Measurements from ENCODE around the gene SPACA7.

The SPACA7 gene

GRCh38 chr13:112376050-112376681 lies at the start of gene SPACA7:
Gene SPACA7, plus strand, starts transcription at chr13:112376355. Its CDS starts 31 bp downstream, at chr13:112376386.
- TF ChIP-seq CTCF (conservative IDR thresholded peaks at IDR 0.05; ENCODE audit: low read depth, low read length) = no peak
- no peak within 1 kb of the TSS for H3K4me3 ChIP-seq (ENCODE audit: low read length)

GRCh38 chr13:112326821-112327370 lies 49.3 kb upstream of the SPACA7 start:
- DNase-seq (ENCODE audit: low read depth) = no peak
- no peak overlapping the region for H3K4me3 ChIP-seq (ENCODE audit: low read length)
- TF ChIP-seq CTCF (conservative IDR thresholded peaks at IDR 0.05; ENCODE audit: low read depth, low read length) = no peak

More at GRCh38 chr13:112376050-112376681, at the start of gene SPACA7:
- DNase-seq (ENCODE audit: low read depth) = no peak

- DNase-seq (ENCODE audit: low read depth) = no peak
- no peak for TF ChIP-seq CTCF (conservative IDR thresholded peaks at IDR 0.05; ENCODE audit: low read depth, low read length)
- H3K4me3 ChIP-seq (ENCODE audit: low read length) = no peak overlapping the region
Observed at GRCh38 chr13:112328936-112329335, 47.2 kb upstream of the SPACA7 start.

GRCh38 chr13:112329376-112329775 lies 46.8 kb upstream of the SPACA7 start:
- no peak for TF ChIP-seq CTCF (conservative IDR thresholded peaks at IDR 0.05; ENCODE audit: low read depth, low read length)
- no peak overlapping the region for H3K4me3 ChIP-seq (ENCODE audit: low read length)
- DNase-seq (ENCODE audit: low read depth) = no peak

- no peak for DNase-seq (ENCODE audit: low read depth)
- TF ChIP-seq CTCF (conservative IDR thresholded peaks at IDR 0.05; ENCODE audit: low read depth, low read length) = no peak
- H3K4me3 ChIP-seq (ENCODE audit: low read length) = no peak overlapping the region
Observed at GRCh38 chr13:112330066-112330465, 46.1 kb upstream of the SPACA7 start.

- no peak for TF ChIP-seq CTCF (conservative IDR thresholded peaks at IDR 0.05; ENCODE audit: low read depth, low read length)
- DNase-seq (ENCODE audit: low read depth) = no peak
- H3K4me3 ChIP-seq (ENCODE audit: low read length) = no peak overlapping the region
Observed at GRCh38 chr13:112330479-112331381, 45.4 kb upstream of the SPACA7 start.

Data from retinal pigment epithelial cell (primary cell).